T47D (cell line): ENCODE results near the gene SLC1A3.

Experiments used
- DNase-seq, 2 experiments: peaks; one replicate each; pipeline versions ENCODE4 v3.0.0 to v3.0.0-alpha.2; 2011 to 2012; ENCODE audit warnings: low read depth in 1 of 2, low spot score in 1 of 2
- JUND ChIP-seq: IDR thresholded peaks from 2 replicates; pipeline ENCODE4 v1.6.1; 2012; ENCODE audit warnings: low read depth
- in situ Hi-C: cut with HindIII; loops from 2 replicates; pipeline ENCODE4 v1.10.0; 2016; ENCODE audit warnings: low sequenced_read_pairs, low pct_unique_long_range_greater_than_20kb

The SLC1A3 gene

DNA sequence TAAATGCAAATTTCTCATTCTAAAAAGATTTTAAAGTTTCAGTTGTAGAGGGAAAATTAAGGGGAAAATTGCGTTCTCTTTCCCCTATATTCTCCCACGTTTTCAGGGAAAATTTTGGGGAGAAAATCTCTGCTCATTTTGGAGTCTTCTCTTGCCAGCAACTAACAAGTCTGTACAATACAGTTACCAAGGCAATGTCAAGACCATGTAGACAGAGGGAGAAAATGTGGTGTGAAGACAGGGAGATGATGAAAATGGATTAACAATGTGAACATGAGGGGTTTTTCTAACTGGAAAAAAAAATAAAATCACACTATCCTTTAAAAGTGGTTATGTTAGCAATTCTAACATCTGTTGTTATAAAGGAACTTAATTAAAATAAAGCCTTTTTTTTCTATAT is 22.3 kb downstream of the SLC1A3 start:
- DNase-seq: no peak
- in situ Hi-C loops: no loop called here

GRCh38 chr5:36629729-36630128 is 23.3 kb downstream of the SLC1A3 start:
- no peak for TF ChIP-seq JUND
- in situ Hi-C loops: no loop called here
- DNase-seq: no peak

More for the DNA sequence above, 22.3 kb downstream of the SLC1A3 start:
- TF ChIP-seq JUND: no peak

- in situ Hi-C loops: no loop called here
- no peak for TF ChIP-seq JUND
- no peak for DNase-seq
These were observed 24.1 kb downstream of the SLC1A3 start for GRCh38 chr5:36630201-36631145.

- no peak for TF ChIP-seq JUND
- in situ Hi-C loops: no loop called here
These were observed 24.7 kb downstream of the SLC1A3 start for GRCh38 chr5:36631154-36631553.

DNA sequence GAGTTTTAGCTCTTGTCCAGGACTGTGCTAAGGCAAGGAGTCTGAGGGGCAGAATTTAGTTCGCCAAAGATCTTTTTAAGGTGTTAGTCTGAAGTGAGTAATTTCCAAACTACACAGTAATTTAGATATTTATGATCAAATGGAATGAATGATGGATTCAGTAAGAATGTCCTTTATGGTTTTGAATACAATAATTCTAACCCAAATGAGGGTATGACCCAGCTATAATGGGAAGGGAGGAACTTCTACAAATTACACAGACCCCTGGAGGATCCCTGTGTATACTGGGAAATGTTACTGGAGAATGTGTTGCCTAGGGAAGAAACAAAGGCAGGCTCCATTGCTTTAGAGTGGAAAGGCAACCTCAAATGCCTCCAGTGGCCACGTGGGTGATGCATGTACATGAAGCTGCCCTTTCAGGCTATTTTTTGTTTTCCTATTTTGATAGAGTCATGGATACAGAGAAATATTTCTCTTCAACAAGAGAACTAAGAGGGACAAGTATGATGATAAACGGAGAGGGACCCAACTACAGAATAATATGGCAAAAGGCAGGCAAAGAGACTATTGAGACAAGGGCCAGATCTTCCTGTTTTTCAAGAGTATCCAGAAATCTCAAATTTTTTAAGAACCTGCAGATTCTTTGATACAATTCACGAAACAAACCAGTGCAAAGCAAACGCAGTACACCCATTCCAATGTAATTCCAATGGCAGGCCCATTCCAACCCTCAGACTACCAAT is 25.4 kb downstream of the SLC1A3 start:
- in situ Hi-C loops: no loop called here
- TF ChIP-seq JUND: no peak
- DNase-seq: peak in 1 of 2 experiments; percentile 38

More at GRCh38 chr5:36631154-36631553, 24.7 kb downstream of the SLC1A3 start:
- no peak for DNase-seq

DNA sequence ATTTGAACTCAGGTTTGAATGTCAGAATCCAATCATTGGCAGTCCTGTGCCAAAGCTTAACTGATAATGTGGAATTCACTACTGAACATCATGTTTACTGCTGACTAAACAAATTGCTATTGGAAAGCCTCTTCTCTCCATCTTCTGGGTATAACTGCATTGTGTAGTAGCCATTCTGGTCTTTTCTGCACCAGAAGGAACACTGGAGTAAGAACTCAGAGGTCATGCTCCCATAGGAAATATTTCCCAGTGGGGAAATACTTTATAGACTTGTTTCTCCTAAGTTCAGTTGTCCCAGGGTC is 25.9 kb downstream of the SLC1A3 start:
- no peak for DNase-seq
- no peak for TF ChIP-seq JUND
- in situ Hi-C loops: no loop called here

- no peak for TF ChIP-seq JUND
- in situ Hi-C loops: no loop called here
- no peak for DNase-seq
These were observed 29.4 kb downstream of the SLC1A3 start for GRCh38 chr5:36635721-36636390.

GRCh38 chr5:36637101-36637500 is 30.7 kb downstream of the SLC1A3 start:
- in situ Hi-C loops: no loop called here
- no peak for TF ChIP-seq JUND
- DNase-seq: no peak

GRCh38 chr5:36637516-36637915 is 31.1 kb downstream of the SLC1A3 start:
- in situ Hi-C loops: no loop called here
- TF ChIP-seq JUND: no peak

DNA sequence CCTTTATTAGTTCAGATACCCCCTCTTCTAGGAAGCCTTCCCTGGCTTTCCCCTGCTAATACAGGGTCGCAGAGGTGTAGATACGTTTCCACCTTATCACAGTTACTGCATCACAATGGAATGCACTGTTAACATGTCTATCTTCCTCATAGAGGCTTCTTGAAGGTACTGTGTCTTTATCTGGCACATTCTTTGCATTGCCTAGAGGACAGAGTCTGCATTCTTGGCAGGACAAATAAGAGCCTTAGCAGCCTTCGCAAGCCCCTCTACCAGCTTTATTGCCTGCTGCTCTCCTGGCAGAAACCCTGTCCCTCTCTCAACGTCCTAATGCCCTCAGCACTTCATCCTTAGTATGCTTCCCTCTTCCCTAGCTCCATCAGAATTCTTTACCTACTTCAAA is 31.6 kb downstream of the SLC1A3 start:
- DNase-seq: no peak
- in situ Hi-C loops: no loop called here
- no peak for TF ChIP-seq JUND

More at GRCh38 chr5:36637516-36637915, 31.1 kb downstream of the SLC1A3 start:
- DNase-seq: no peak

GRCh38 chr5:36640949-36641348 is 34.5 kb downstream of the SLC1A3 start:
- in situ Hi-C loops: no loop called here
- DNase-seq: no peak
- TF ChIP-seq JUND: no peak

DNA sequence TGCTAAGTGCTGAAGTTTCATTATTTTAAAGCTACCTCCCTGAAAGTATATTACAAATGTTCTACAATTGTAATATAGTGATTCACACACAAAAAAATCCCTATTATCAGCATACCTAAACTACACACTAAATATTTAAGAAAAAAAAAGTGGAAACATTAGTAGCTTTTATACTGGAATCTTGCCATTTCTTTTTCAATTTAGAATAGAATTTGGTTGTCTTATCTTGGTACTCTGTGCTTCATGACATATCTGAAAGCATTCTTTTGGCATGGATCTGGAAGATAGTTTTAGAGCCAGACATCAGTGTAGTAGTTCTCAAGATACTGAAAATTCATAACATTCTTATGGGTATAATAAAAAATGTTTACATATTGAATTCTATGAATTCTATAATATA is 35.0 kb downstream of the SLC1A3 start:
- in situ Hi-C loops: no loop called here
- DNase-seq: no peak
- TF ChIP-seq JUND: no peak

DNA sequence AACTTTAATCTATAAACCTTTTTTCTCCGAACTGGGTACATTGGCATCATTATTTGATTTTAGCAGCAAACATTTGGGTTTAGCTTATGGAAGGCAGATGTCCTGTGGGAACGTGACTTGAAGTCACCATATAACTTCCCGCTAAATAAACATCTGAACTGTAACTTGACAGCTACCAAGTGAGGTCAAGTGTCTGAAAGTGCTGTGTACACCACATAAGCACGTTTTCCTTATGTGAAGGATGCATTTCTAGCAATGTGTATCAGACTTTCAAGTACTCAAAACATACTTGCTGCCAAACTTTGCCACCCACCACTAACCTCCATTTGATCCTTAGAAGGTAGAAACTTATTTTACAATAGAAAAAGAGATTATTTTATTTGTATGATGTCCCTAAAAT is 35.7 kb downstream of the SLC1A3 start:
- no peak for TF ChIP-seq JUND
- in situ Hi-C loops: no loop called here
- DNase-seq: no peak
